HepG2 (cell line): ENCODE measurements around the gene CD46. TPM values are rescaled to one million over a fixed set of nuclear protein-coding genes. Genes with fewer than 3 reads are reported as not detected.

ENCODE experiments used
- ATAC-seq: fragments of 200-7000 bp; cut with Tn5 transposase; 3 replicates; pipeline ENCODE4 v1.9.1; 2020; ENCODE audit warnings: mild to moderate bottlenecking, moderate library complexity
- BruUV-seq: library from RNA; stranded (reverse); fragments of 400-500 nt; replicated peaks from 2 replicates; lab custom pipeline; 2021; lab: Mats Ljungman, UMichigan
- CTCF ChIA-PET: fragments of 300-600 bp; formaldehyde crosslinking; extraction: SDS; loops from one replicate; lab custom pipeline; 2021; ENCODE audit warnings: low total read pairs, inconsistent platforms, low intra/inter-chr PET ratio; lab: Yijun Ruan, JAX
- POLR2A ChIA-PET: fragments of 350-600 bp; sonication (Branson Sonifier 250); formaldehyde crosslinking; loops from one replicate; lab custom pipeline; 2020; ENCODE audit warnings: antibody characterized with exemption, inconsistent platforms; lab: Yijun Ruan, JAX
- DNase-seq: peaks from one replicate; pipeline ENCODE4 v3.0.0-alpha.2; 2015; ENCODE audit warnings: low spot score
- FAIRE-seq: peaks from 3 replicates; lab custom pipeline; 2011; peaks lifted over from hg19 to GRCh38; lab: Jason Lieb, UNC
- H2AFZ ChIP-seq: one replicate; pipeline ENCODE4 v1.6.1; 2011; ENCODE audit warnings: low read length, inconsistent platforms
- H3K27ac ChIP-seq: fragments of 300-600 bp; 3 replicates; pipeline ENCODE4 v1.8.0; 2011; ENCODE audit warnings: mixed run types, mild to moderate bottlenecking, mixed read lengths, low read length, inconsistent platforms; ENCODE audit not compliant: insufficient read depth; ENCODE audit errors: extremely low read length
- H3K27me3 ChIP-seq, 2 experiments: fragments of 200-600 bp in 1 of 2; 2 replicates in 1 of 2; 3 replicates in 1 of 2; pipeline versions ENCODE4 v1.6.0 to v1.8.0; 2011; ENCODE audit warnings: low read length in 2 of 2, mild to moderate bottlenecking in 2 of 2, moderate library complexity in 2 of 2, inconsistent platforms in 1 of 2; ENCODE audit not compliant: insufficient read depth in 2 of 2, control insufficient read depth in 1 of 2
- H3K36me3 ChIP-seq, 2 experiments: fragments of 200-600 bp in 1 of 2; replicated peaks in 1 of 2; 2 replicates in 1 of 2; 3 replicates in 1 of 2; pipeline versions ENCODE4 v1.5.1 to v1.8.0; 2011; ENCODE audit warnings: low read length in 2 of 2, inconsistent platforms in 1 of 2; ENCODE audit not compliant: insufficient read depth in 2 of 2, control insufficient read depth in 1 of 2
- H3K4me1 ChIP-seq: 2 replicates; pipeline ENCODE4 v1.5.1; 2012; ENCODE audit warnings: low read length, inconsistent platforms; ENCODE audit not compliant: insufficient read depth
- H3K4me2 ChIP-seq: 2 replicates; pipeline ENCODE4 v1.6.0; 2011; ENCODE audit warnings: low read depth, low read length, inconsistent platforms
- H3K4me3 ChIP-seq, 3 experiments: fragments of 200-600 bp in 1 of 3; sonication (generic), shearing (Covaris generic) in 1 of 3; replicated peaks in 1 of 3; 2 replicates each; pipeline ENCODE4 v1.5.1; 2011 to 2016; ENCODE audit warnings: low read length in 3 of 3, inconsistent platforms in 2 of 3, low read depth in 2 of 3, mild to moderate bottlenecking in 2 of 3, control low read depth in 1 of 3, mixed read lengths in 1 of 3; ENCODE audit not compliant: insufficient read depth in 1 of 3
- H3K79me2 ChIP-seq: one replicate; pipeline ENCODE4 v1.6.1; 2011; ENCODE audit warnings: low read length, inconsistent platforms; ENCODE audit not compliant: insufficient read depth
- H3K9ac ChIP-seq: 2 replicates; pipeline ENCODE4 v1.6.0; 2011; ENCODE audit warnings: mild to moderate bottlenecking, low read depth, low read length, inconsistent platforms; ENCODE audit not compliant: insufficient read depth
- H3K9me3 ChIP-seq: 2 replicates; pipeline ENCODE4 v1.5.1; 2012; ENCODE audit warnings: mild to moderate bottlenecking, low read length
- H4K20me1 ChIP-seq: 2 replicates; pipeline ENCODE4 v1.6.0; 2011; ENCODE audit warnings: inconsistent platforms, mild to moderate bottlenecking, low read length, moderate library complexity; ENCODE audit not compliant: insufficient read depth
- ATF3 ChIP-seq: sonication (generic); formaldehyde crosslinking; IDR thresholded peaks from 2 replicates; pipeline ENCODE4 v1.4.0; 2020; ENCODE audit warnings: missing genetic modification reagents
- MAFF ChIP-seq: IDR thresholded peaks from 2 replicates; pipeline ENCODE4 v1.6.1; 2011; ENCODE audit warnings: low read depth, low read length, improper control_type of control experiment
- NONO ChIP-seq, 2 experiments: fragments of 450-650 bp in 1 of 2; sonication (generic) in 1 of 2; formaldehyde crosslinking in 1 of 2; IDR thresholded peaks in 1 of 2; conservative IDR thresholded peaks in 1 of 2; 2 replicates each; pipeline versions ENCODE4 v1.6.1 to v1.8.0; 2017 to 2022; ENCODE audit warnings: mild to moderate bottlenecking in 1 of 2, missing genetic modification reagents in 1 of 2, moderate library complexity in 1 of 2
- SP1 ChIP-seq, 2 experiments: fragments of 450-650 bp in 1 of 2; sonication (generic) in 1 of 2; formaldehyde crosslinking in 1 of 2; IDR thresholded peaks; 2 replicates each; pipeline versions ENCODE4 v1.4.0 to v1.6.1; 2016 to 2020; ENCODE audit warnings: missing genetic modification reagents in 1 of 2
- TBL1XR1 ChIP-seq: fragments of 150-350 bp; IDR thresholded peaks from 2 replicates; pipeline ENCODE4 v1.6.1; 2014; ENCODE audit warnings: borderline replicate concordance, low read length; ENCODE audit not compliant: partially characterized antibody
- ZNF281 ChIP-seq: sonication (generic); formaldehyde crosslinking; IDR thresholded peaks from 2 replicates; pipeline ENCODE4 v1.4.0; 2020; ENCODE audit warnings: missing genetic modification reagents, borderline replicate concordance
- ZNF367 ChIP-seq: sonication (generic); formaldehyde crosslinking; IDR thresholded peaks from 2 replicates; pipeline ENCODE4 v1.4.0; 2020; ENCODE audit warnings: missing genetic modification reagents, borderline replicate concordance
- ZNF713 ChIP-seq: sonication (generic); formaldehyde crosslinking; IDR thresholded peaks from 2 replicates; pipeline ENCODE4 v1.4.0; 2020; ENCODE audit warnings: mild to moderate bottlenecking, missing genetic modification reagents
- WGBS: methylation state at CpG from one replicate; pipeline ENCODE4 v1.1.6; 2017; ENCODE audit warnings: low lambda C conversion rate; 5-methylcytosine and 5-hydroxymethylcytosine counted together
- in situ Hi-C: cut with HindIII; loops from 2 replicates; pipeline ENCODE4 v1.10.0; 2017; ENCODE audit warnings: low pct_unique_long_range_greater_than_20kb; ENCODE audit not compliant: extremely low pct_ligation_motif_present
- intact Hi-C: fragments of 100-400 bp; cut with micrococcal nuclease; formaldehyde crosslinking; loops from one replicate; pipeline ENCODE4 v1.10.0; 2022; ENCODE audit not compliant: unreplicated experiment
- polyA plus RNA-seq, 8 experiments: library from polyadenylated mRNA; depleted of rRNA in 3 of 8; stranded (reverse) in 7 of 8; unstranded in 1 of 8; fragments of >200 nt; fragmentation: Illumina TruSeq in 4 of 8; extraction: Trizol in 4 of 8; gene quantifications; 2 replicates each; pipeline versions ENCODE4 v1.2.1 to v1.2.3, GENCODE V29; 2011 to 2016; ENCODE audit warnings: low read depth in 4 of 8, missing spikeins in 1 of 8, mixed read lengths in 1 of 8; ENCODE audit not compliant: insufficient read depth in 1 of 8
- total RNA-seq, 5 experiments: library from RNA; depleted of rRNA; stranded (reverse); fragments of >200 nt; fragmentation: Illumina TruSeq; extraction: Trizol; gene quantifications; 2 replicates each; pipeline ENCODE4 v1.2.3, GENCODE V29; 2016; ENCODE audit warnings: low read depth in 1 of 5
- TF ChIP-seq, protein P1 (sequence below): sonication (generic); formaldehyde crosslinking; IDR thresholded peaks from 2 replicates; pipeline ENCODE4 v1.8.1; 2022; ENCODE audit warnings: low read depth, mild to moderate bottlenecking, missing genetic modification reagents
- TF ChIP-seq, protein P2 (sequence below): sonication (generic); formaldehyde crosslinking; IDR thresholded peaks from 2 replicates; pipeline ENCODE4 v1.5.1; 2020; ENCODE audit warnings: missing genetic modification reagents, mild to moderate bottlenecking, borderline replicate concordance

Gene CD46
- total and polyA plus RNA-seq, 2 of the 13 experiments (the other 11 are each of a cell fraction or from before 2014, with no cell fraction given): 130 to 277 TPM

DNA sequence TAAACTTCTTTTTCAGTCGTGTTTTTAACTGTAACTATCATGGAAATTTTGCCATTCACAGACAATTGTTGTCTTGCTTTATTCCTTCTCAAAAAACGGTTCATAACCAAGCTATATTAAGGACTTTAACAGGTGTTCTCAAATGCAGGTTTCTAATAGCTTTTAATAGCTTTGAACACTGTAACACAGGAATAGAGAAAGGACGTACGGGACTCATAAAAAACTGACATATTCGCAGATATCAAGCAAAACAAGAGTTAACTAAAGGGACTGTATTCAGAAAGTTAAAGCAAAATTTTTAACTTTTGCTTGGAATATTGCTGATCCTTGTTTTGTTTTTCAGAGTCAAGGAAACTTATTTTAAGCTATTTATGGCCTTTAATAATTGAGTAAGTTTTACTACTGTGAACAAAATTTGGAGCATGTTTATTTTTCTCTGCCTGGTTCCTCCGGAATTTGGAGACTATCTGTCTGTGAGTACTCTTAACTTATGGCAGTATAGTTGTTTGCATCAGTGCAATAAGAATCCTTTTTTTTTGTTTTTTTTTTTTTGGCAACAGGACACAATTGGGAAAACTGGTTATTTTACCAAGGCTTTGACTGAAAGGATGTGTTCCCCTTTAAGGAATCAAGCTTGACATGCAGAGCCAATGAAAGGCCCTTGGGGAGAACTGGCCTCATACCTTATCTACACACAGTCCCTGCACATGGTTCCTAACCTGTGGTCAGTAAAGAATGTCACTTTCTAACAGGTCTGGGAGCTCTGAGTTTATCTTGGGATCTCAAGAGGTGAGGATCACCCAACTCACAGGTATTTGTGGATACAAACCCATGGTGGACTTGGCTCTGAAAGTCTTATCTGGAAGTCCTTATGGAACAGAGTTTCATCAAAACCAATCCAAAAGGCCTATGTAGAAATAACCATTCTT, 5.8 kb upstream of the CD46 start (continued):
- TF ChIP-seq ATF3 (CRISPR knock-in tag) (no peak), SP1 (IDR thresholded peaks at IDR 0.05) (no peak), SP1 (CRISPR knock-in tag; IDR thresholded peaks at IDR 0.05) (no peak), ZNF281 (no peak)

- FAIRE-seq (no peak), ATAC-seq (no peak), DNase-seq (no peak)
- Histone ChIP-seq H3K4me3 (no peak overlapping the region), H3K9me3 (no peaks in the 10 kb centered on the region), H2AFZ (no peak overlapping the region), H3K79me2 (peaks cover 14% of the 10 kb centered on the region), H3K27ac (no peak overlapping the region), H3K36me3 (no peaks in the 10 kb centered on the region), H3K9ac (no peak overlapping the region), H3K4me1 (peaks cover 46% of the 10 kb centered on the region), H4K20me1 (peaks cover under 1% of the 10 kb centered on the region; the same call in 1 of the 2 replicates), H3K4me2 (no peak overlapping the region), H3K27me3 (no peaks in the 10 kb centered on the region; a peak in 2 of 5 replicates)
- 86% methylated on average over 15 of the region's 15 CpGs for WGBS
- intact Hi-C loops (no loop called here), in situ Hi-C loops (no loop called here)
- ChIA-PET POLR2A (interaction anchor here (0.6 kb wide), 1 partner anchor 10 kb away, joined by 3 read pairs; no protein-coding TSS in a partner anchor), CTCF (no interaction called here)
- BruUV-seq: no TSS peak
- TF ChIP-seq, protein P1, sequence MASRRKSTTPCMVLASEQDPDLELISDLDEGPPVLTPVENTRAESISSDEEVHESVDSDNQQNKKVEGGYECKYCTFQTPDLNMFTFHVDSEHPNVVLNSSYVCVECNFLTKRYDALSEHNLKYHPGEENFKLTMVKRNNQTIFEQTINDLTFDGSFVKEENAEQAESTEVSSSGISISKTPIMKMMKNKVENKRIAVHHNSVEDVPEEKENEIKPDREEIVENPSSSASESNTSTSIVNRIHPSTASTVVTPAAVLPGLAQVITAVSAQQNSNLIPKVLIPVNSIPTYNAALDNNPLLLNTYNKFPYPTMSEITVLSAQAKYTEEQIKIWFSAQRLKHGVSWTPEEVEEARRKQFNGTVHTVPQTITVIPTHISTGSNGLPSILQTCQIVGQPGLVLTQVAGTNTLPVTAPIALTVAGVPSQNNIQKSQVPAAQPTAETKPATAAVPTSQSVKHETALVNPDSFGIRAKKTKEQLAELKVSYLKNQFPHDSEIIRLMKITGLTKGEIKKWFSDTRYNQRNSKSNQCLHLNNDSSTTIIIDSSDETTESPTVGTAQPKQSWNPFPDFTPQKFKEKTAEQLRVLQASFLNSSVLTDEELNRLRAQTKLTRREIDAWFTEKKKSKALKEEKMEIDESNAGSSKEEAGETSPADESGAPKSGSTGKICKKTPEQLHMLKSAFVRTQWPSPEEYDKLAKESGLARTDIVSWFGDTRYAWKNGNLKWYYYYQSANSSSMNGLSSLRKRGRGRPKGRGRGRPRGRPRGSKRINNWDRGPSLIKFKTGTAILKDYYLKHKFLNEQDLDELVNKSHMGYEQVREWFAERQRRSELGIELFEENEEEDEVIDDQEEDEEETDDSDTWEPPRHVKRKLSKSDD (CRISPR knock-in tag): no peak
- no peak for TF ChIP-seq TBL1XR1
- TF ChIP-seq ZNF367 (CRISPR knock-in tag): no peak
- TF ChIP-seq ZNF713 (CRISPR knock-in tag): no peak
- TF ChIP-seq MAFF: no peak
- no peak for TF ChIP-seq NONO (IDR thresholded peaks at IDR 0.05)
- TF ChIP-seq NONO (CRISPR knock-in tag; conservative IDR thresholded peaks at IDR 0.05): no peak
- TF ChIP-seq, protein P2, sequence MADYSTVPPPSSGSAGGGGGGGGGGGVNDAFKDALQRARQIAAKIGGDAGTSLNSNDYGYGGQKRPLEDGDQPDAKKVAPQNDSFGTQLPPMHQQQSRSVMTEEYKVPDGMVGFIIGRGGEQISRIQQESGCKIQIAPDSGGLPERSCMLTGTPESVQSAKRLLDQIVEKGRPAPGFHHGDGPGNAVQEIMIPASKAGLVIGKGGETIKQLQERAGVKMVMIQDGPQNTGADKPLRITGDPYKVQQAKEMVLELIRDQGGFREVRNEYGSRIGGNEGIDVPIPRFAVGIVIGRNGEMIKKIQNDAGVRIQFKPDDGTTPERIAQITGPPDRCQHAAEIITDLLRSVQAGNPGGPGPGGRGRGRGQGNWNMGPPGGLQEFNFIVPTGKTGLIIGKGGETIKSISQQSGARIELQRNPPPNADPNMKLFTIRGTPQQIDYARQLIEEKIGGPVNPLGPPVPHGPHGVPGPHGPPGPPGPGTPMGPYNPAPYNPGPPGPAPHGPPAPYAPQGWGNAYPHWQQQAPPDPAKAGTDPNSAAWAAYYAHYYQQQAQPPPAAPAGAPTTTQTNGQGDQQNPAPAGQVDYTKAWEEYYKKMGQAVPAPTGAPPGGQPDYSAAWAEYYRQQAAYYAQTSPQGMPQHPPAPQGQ (CRISPR knock-in tag): no peak
Measured at GRCh38 chr1:207747627-207748492, 4.0 kb upstream of the CD46 start.
